GM12878 (cell line): ENCODE data around the gene CDC37. TPM values are rescaled to one million over a fixed set of nuclear protein-coding genes. Genes with fewer than 3 reads are reported as not detected.
A peak's percentile ranks its signal among the peaks of the same experiment; 100 is the strongest.

Experiments used
- ATAC-seq: fragments of 200-7000 bp; cut with Tn5 transposase; 3 replicates; pipeline ENCODE4 v1.9.1; 2020; ENCODE audit warnings: mild to moderate bottlenecking, moderate library complexity
- BruUV-seq: library from RNA; stranded (reverse); fragments of 400-500 nt; replicated peaks from 2 replicates; lab custom pipeline; 2021; lab: Mats Ljungman, UMichigan
- CTCF ChIA-PET: fragments of 300-600 bp; sonication (Branson Sonifier 250); formaldehyde crosslinking; extraction: SDS; loops from one replicate; lab custom pipeline; 2021; ENCODE audit warnings: inconsistent platforms; lab: Yijun Ruan, JAX
- POLR2A ChIA-PET: fragments of 350-600 bp; formaldehyde crosslinking; extraction: SDS; loops from one replicate; lab custom pipeline; 2021; ENCODE audit warnings: inconsistent platforms; lab: Charles Lee
- RAD21 ChIA-PET: fragments of 300-600 bp; sonication (Branson Sonifier 250); formaldehyde crosslinking; loops from one replicate; lab custom pipeline; 2023; ENCODE audit warnings: antibody characterized with exemption; ENCODE audit not compliant: unreplicated experiment; lab: Charles Lee
- SMC1A ChIA-PET: fragments of 300-600 bp; sonication (Branson Sonifier 250); formaldehyde crosslinking; loops from one replicate; lab custom pipeline; 2023; ENCODE audit not compliant: unreplicated experiment, uncharacterized antibody; lab: Charles Lee
- DNase-seq: peaks from one replicate; pipeline ENCODE4 v3.0.0-alpha.2; 2011; ENCODE audit warnings: low read depth, low spot score
- FAIRE-seq: peaks from 3 replicates; lab custom pipeline; 2011; peaks lifted over from hg19 to GRCh38; lab: Jason Lieb, UNC
- H2AFZ ChIP-seq: 2 replicates; pipeline ENCODE4 v1.6.0; 2011; ENCODE audit warnings: low read depth, low read length, control low read depth; ENCODE audit not compliant: control insufficient read depth
- H3K27ac ChIP-seq: 2 replicates; pipeline ENCODE4 v1.5.1; 2011; ENCODE audit warnings: control low read depth; ENCODE audit not compliant: control insufficient read depth, insufficient read depth
- H3K27me3 ChIP-seq, 2 experiments: replicated peaks in 1 of 2; 2 replicates each; pipeline versions ENCODE4 v1.6.0 to v1.6.1; 2011; ENCODE audit warnings: low read length in 1 of 2; ENCODE audit not compliant: control insufficient read depth in 2 of 2, insufficient read depth in 2 of 2
- H3K36me3 ChIP-seq, 2 experiments: 2 replicates each; pipeline ENCODE4 v1.5.1; 2011; ENCODE audit warnings: low read length in 1 of 2; ENCODE audit not compliant: control insufficient read depth in 2 of 2, insufficient read depth in 2 of 2
- H3K4me1 ChIP-seq: 2 replicates; pipeline ENCODE4 v1.6.1; 2011; ENCODE audit warnings: mild to moderate bottlenecking, low read length, moderate library complexity, mixed read lengths; ENCODE audit not compliant: control insufficient read depth, insufficient read depth
- H3K4me2 ChIP-seq: 2 replicates; pipeline ENCODE4 v1.6.0; 2011; ENCODE audit warnings: control low read depth; ENCODE audit not compliant: control insufficient read depth, insufficient read depth
- H3K4me3 ChIP-seq: fragments of 200-600 bp; sonication (generic); 2 replicates; pipeline ENCODE4 v1.5.1; 2016
- H3K79me2 ChIP-seq: 2 replicates; pipeline ENCODE4 v1.6.0; 2011; ENCODE audit warnings: low read length; ENCODE audit not compliant: control insufficient read depth, insufficient read depth
- H3K9ac ChIP-seq: 2 replicates; pipeline ENCODE4 v1.8.0; 2011; ENCODE audit warnings: low read length, control low read depth, mixed read lengths; ENCODE audit not compliant: control insufficient read depth, insufficient read depth
- H3K9me3 ChIP-seq: replicated peaks from 3 replicates; pipeline ENCODE4 v1.5.1; 2011; ENCODE audit warnings: mild to moderate bottlenecking, low read length; ENCODE audit not compliant: control insufficient read depth, insufficient read depth
- H4K20me1 ChIP-seq: 2 replicates; pipeline ENCODE4 v1.6.0; 2011; ENCODE audit not compliant: control insufficient read depth, insufficient read depth
- EGR1 ChIP-seq, 2 experiments: IDR thresholded peaks; 1 replicate in 1 of 2; 2 replicates in 1 of 2; pipeline ENCODE4 v1.6.1; 2011 to 2012; ENCODE audit warnings: low read depth in 2 of 2, low read length in 2 of 2, borderline replicate concordance in 1 of 2, mild to moderate bottlenecking in 1 of 2, moderate library complexity in 1 of 2
- HDGF ChIP-seq: fragments of 450-650 bp; IDR thresholded peaks from 2 replicates; pipeline ENCODE4 v1.6.1; 2016; ENCODE audit warnings: antibody characterized with exemption
- IKZF1 ChIP-seq: fragments of 450-650 bp; conservative IDR thresholded peaks from 2 replicates; pipeline ENCODE4 v1.6.1; 2017; ENCODE audit warnings: antibody characterized with exemption, mild to moderate bottlenecking
- KAT2A ChIP-seq: conservative IDR thresholded peaks from 2 replicates; pipeline ENCODE4 v1.6.1; 2011; ENCODE audit warnings: low read depth, low read length; ENCODE audit not compliant: control insufficient read depth
- POLR2A ChIP-seq: IDR thresholded peaks from 2 replicates; pipeline ENCODE4 v1.6.1; 2011; ENCODE audit warnings: low read depth, mild to moderate bottlenecking, low read length
- RUNX3 ChIP-seq: IDR thresholded peaks from 2 replicates; pipeline ENCODE4 v1.6.1; 2012; ENCODE audit warnings: low read length, inconsistent platforms
- ZNF384 ChIP-seq: IDR thresholded peaks from 2 replicates; pipeline ENCODE4 v1.6.1; 2012; ENCODE audit warnings: low read depth, mild to moderate bottlenecking, low read length, improper control_type of control experiment, borderline replicate concordance
- WGBS: methylation state at CpG from one replicate; pipeline ENCODE4 v1.1.6; 2016; ENCODE audit warnings: low lambda C conversion rate; ENCODE audit not compliant: insufficient replicate concordance, insufficient coverage; ENCODE audit errors: missing lambda C conversion rate; 5-methylcytosine and 5-hydroxymethylcytosine counted together
- in situ Hi-C: fragments of 300-500 bp; cut with MboI; formaldehyde crosslinking; loops from 9 replicates; pipeline ENCODE4 v1.14.3; 2018; ENCODE audit warnings: mixed read lengths
- intact Hi-C: fragments of 100-400 bp; cut with micrococcal nuclease; formaldehyde crosslinking; loops from one replicate; pipeline ENCODE4 v1.14.2; 2022; ENCODE audit not compliant: unreplicated experiment
- polyA plus RNA-seq, 11 experiments: library from polyadenylated mRNA; depleted of rRNA in 4 of 11; unstranded in 6 of 11; stranded (reverse) in 5 of 11; fragments of >200 nt; fragmentation: Nextera tagmentation in 4 of 11; fragmentation: Illumina TruSeq in 1 of 11; extraction: Ambion mirVana in 4 of 11; extraction: Trizol in 1 of 11; gene quantifications; 1 replicate in 1 of 11; 2 replicates in 10 of 11; pipeline versions ENCODE4 v1.2.1 to v1.2.3, GENCODE V29; 2011 to 2016; ENCODE audit warnings: inconsistent platforms in 2 of 11, missing spikeins in 2 of 11, low read depth in 1 of 11
- total RNA-seq, 4 experiments: library from RNA; depleted of rRNA in 3 of 4; stranded (reverse); fragments of >200 nt in 3 of 4; fragmentation: Illumina TruSeq in 1 of 4; extraction: Trizol in 1 of 4; gene quantifications; 2 replicates each; pipeline versions ENCODE4 v1.2.1 to v1.2.3, GENCODE V29; 2013 to 2021
- TF ChIP-seq, protein P1 (sequence below), 3 experiments: IDR thresholded peaks in 2 of 3; conservative IDR thresholded peaks in 1 of 3; 2 replicates each; pipeline ENCODE4 v1.5.1; 2011; ENCODE audit warnings: low read depth in 3 of 3, low read length in 3 of 3, mild to moderate bottlenecking in 3 of 3, control low read depth in 2 of 3, moderate library complexity in 2 of 3, inconsistent platforms in 1 of 3, mixed read lengths in 1 of 3; ENCODE audit not compliant: control insufficient read depth in 2 of 3, insufficient read depth in 1 of 3; ENCODE audit errors: extremely low read depth in 1 of 3
- TF ChIP-seq, protein P2 (sequence below): IDR thresholded peaks from 2 replicates; pipeline ENCODE4 v1.6.1; 2011; ENCODE audit warnings: mild to moderate bottlenecking, low read depth, low read length, moderate library complexity; ENCODE audit not compliant: insufficient replicate concordance
- TF ChIP-seq, protein P3 (sequence below): IDR thresholded peaks from 2 replicates; pipeline ENCODE4 v1.6.1; 2011; ENCODE audit warnings: borderline replicate concordance, low read depth, mild to moderate bottlenecking, moderate library complexity, mixed read lengths, low read length; ENCODE audit not compliant: insufficient read depth; ENCODE audit errors: extremely low read length
- TF ChIP-seq, protein P4 (sequence below): fragments of 450-650 bp; IDR thresholded peaks from 2 replicates; pipeline ENCODE4 v1.6.1; 2017; ENCODE audit warnings: mild to moderate bottlenecking, moderate library complexity

The CDC37 gene
- total and polyA plus RNA-seq, 10 of the 15 experiments (the other 5 are each of a cell fraction or from before 2014, with no cell fraction given) = 4.7 to 265 (median 176) TPM

DNA sequence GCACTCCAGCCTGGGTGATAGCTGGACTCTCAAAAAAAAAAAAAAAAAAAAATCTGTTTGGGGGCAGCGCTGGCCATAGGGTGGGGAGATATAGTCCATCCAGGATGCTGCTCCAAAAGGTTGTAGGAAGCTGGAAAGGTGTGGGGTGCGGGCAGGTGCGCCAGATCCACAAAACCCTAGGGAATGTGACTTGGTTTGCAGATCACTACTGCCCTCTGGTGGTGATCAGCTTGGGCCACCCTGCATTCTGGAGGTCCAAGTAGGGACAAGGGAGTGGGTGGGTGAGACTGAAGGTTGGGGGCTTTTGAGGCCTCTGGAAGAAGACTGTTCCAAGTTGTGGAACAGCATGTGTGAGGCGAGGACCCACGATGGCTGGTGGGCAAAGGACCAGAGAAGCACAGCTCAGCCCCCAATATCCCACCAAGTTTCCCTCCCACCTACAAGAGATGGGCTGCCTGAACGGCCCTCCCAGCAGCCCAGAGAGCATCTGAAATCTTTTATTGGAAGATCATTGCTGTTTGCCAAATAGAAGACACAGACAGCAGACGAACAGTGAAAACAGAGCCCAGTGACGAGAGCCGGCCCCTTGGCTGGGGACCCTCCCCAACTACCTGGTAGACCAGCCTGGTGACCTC, 12.6 kb downstream of the CDC37 start (continued):
- TF ChIP-seq IKZF1 (peak; percentile 63), KAT2A (no peak), HDGF (peak; percentile 51), EGR1 (IDR thresholded peaks at IDR 0.05; ENCODE audit: borderline replicate concordance in 1 of 2, low read depth in 2 of 2, low read length in 2 of 2) (no peak; a peak in 1 of 3 replicates), ZNF384 (peak; percentile 52; the same call in 1 of the 2 replicates), RUNX3 (peak; percentile 5; the same call in 1 of the 2 replicates)
- TF ChIP-seq, protein P1, sequence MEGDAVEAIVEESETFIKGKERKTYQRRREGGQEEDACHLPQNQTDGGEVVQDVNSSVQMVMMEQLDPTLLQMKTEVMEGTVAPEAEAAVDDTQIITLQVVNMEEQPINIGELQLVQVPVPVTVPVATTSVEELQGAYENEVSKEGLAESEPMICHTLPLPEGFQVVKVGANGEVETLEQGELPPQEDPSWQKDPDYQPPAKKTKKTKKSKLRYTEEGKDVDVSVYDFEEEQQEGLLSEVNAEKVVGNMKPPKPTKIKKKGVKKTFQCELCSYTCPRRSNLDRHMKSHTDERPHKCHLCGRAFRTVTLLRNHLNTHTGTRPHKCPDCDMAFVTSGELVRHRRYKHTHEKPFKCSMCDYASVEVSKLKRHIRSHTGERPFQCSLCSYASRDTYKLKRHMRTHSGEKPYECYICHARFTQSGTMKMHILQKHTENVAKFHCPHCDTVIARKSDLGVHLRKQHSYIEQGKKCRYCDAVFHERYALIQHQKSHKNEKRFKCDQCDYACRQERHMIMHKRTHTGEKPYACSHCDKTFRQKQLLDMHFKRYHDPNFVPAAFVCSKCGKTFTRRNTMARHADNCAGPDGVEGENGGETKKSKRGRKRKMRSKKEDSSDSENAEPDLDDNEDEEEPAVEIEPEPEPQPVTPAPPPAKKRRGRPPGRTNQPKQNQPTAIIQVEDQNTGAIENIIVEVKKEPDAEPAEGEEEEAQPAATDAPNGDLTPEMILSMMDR (IDR thresholded peaks at IDR 0.05 in 2 of 3, conservative IDR thresholded peaks at IDR 0.05 in 1 of 3; ENCODE audit: control insufficient read depth in 2 of 3, extremely low read depth in 1 of 3, insufficient read depth in 1 of 3, low read depth in 3 of 3, low read length in 3 of 3) = peak; percentile 87 to 89 (median 88)

DNA sequence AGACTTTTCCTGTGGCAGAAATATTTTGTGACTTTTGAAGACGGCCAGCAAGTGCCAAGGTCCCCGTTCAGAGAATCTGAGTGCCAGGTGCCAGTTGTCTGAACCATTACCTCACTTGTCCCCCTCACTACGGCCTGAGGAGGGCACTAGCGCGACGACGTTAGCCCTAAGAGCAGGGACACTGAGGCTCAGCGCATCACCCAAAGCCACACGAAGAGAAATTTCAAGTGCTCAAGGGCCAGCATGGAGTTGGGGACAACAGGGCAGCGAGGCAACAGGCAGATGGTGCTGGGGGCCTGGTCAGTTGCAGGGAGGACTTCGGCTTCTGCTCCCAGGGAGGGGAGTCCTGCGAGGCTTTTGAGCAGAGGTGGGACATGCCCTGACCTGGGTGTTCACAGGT, 13.5 kb downstream of the CDC37 start:
- peak; percentile 19 for ATAC-seq
- TF ChIP-seq, protein P2, sequence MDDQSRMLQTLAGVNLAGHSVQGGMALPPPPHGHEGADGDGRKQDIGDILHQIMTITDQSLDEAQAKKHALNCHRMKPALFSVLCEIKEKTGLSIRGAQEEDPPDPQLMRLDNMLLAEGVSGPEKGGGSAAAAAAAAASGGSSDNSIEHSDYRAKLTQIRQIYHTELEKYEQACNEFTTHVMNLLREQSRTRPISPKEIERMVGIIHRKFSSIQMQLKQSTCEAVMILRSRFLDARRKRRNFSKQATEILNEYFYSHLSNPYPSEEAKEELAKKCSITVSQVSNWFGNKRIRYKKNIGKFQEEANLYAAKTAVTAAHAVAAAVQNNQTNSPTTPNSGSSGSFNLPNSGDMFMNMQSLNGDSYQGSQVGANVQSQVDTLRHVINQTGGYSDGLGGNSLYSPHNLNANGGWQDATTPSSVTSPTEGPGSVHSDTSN = no peak
- TF ChIP-seq, protein P3, sequence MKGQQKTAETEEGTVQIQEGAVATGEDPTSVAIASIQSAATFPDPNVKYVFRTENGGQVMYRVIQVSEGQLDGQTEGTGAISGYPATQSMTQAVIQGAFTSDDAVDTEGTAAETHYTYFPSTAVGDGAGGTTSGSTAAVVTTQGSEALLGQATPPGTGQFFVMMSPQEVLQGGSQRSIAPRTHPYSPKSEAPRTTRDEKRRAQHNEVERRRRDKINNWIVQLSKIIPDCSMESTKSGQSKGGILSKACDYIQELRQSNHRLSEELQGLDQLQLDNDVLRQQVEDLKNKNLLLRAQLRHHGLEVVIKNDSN = no peak
- TF ChIP-seq POLR2A = peak; percentile 61
- TF ChIP-seq, protein P4, sequence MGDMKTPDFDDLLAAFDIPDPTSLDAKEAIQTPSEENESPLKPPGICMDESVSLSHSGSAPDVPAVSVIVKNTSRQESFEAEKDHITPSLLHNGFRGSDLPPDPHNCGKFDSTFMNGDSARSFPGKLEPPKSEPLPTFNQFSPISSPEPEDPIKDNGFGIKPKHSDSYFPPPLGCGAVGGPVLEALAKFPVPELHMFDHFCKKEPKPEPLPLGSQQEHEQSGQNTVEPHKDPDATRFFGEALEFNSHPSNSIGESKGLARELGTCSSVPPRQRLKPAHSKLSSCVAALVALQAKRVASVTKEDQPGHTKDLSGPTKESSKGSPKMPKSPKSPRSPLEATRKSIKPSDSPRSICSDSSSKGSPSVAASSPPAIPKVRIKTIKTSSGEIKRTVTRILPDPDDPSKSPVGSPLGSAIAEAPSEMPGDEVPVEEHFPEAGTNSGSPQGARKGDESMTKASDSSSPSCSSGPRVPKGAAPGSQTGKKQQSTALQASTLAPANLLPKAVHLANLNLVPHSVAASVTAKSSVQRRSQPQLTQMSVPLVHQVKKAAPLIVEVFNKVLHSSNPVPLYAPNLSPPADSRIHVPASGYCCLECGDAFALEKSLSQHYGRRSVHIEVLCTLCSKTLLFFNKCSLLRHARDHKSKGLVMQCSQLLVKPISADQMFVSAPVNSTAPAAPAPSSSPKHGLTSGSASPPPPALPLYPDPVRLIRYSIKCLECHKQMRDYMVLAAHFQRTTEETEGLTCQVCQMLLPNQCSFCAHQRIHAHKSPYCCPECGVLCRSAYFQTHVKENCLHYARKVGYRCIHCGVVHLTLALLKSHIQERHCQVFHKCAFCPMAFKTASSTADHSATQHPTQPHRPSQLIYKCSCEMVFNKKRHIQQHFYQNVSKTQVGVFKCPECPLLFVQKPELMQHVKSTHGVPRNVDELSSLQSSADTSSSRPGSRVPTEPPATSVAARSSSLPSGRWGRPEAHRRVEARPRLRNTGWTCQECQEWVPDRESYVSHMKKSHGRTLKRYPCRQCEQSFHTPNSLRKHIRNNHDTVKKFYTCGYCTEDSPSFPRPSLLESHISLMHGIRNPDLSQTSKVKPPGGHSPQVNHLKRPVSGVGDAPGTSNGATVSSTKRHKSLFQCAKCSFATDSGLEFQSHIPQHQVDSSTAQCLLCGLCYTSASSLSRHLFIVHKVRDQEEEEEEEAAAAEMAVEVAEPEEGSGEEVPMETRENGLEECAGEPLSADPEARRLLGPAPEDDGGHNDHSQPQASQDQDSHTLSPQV = no peak

More for the DNA sequence above, 13.5 kb downstream of the CDC37 start:
- H3K4me2 ChIP-seq = no peak overlapping the region
- WGBS = 56% methylated on average over 12 of the region's 12 CpGs
- no peaks in the 10 kb centered on the region for H3K27me3 ChIP-seq
- H3K4me1 ChIP-seq = peaks cover 10% of the 10 kb centered on the region
- POLR2A ChIA-PET = interaction anchor here (0.8 to 8.3 kb wide), 6 partner anchors 116 to 138 kb away, joined by 3 to 108 read pairs (median 3); partner anchors contain the start of genes ICAM1 and MRPL4
- no peaks in the 10 kb centered on the region for H3K79me2 ChIP-seq
- no TSS peak for BruUV-seq
- no peak overlapping the region for H3K4me3 ChIP-seq
- no peak overlapping the region for H3K9ac ChIP-seq
- H3K9me3 ChIP-seq = no peaks in the 10 kb centered on the region
- FAIRE-seq (peak; percentile 66), DNase-seq (no peak)
- CTCF ChIA-PET = interaction anchor here (0.6 to 12.4 kb wide), 26 partner anchors 10 to 457 kb away, joined by 3 to 370 read pairs (median 6); partner anchors contain the start of genes CDC37, FDX2, ICAM1 and ICAM4
- intact Hi-C loops (loop anchor here (1.0 to 10.0 kb wide), 5 partner anchors 58 to 459 kb away; partner anchors contain the start of genes ANGPTL6, PPAN and RAVER1), in situ Hi-C loops (loop anchor here (5.0 kb wide), 2 partner anchors 123 to 463 kb away; no protein-coding TSS in a partner anchor)
- no peak overlapping the region for H2AFZ ChIP-seq
- no peaks in the 10 kb centered on the region for H4K20me1 ChIP-seq
- SMC1A ChIA-PET = interaction anchor here (0.6 to 5.7 kb wide), 13 partner anchors 10 to 463 kb away, joined by 3 to 158 read pairs (median 10); partner anchors contain the start of genes ICAM1, ICAM5, RAVER1 and TYK2
- RAD21 ChIA-PET = interaction anchor here (1.0 to 5.1 kb wide), 12 partner anchors 9 to 458 kb away, joined by 3 to 206 read pairs (median 14); partner anchors contain the start of genes CDC37, ICAM1, ICAM4 and ICAM5
- H3K27ac ChIP-seq = no peak overlapping the region
- H3K36me3 ChIP-seq = peaks cover 5 to 16% of the 10 kb centered on the region in 2 experiments; a peak in 3 of 4 replicates
